ENCODE measurements around the gene AFTPH. TPM values are rescaled to one million over a fixed set of nuclear protein-coding genes. Genes with fewer than 3 reads are reported as not detected.

AFTPH gene
- polyA plus RNA-seq, 3 donors from 2014 or later = 19.3 to 28.3 (median 22.3) TPM

Other genes with a start within 250 kb of the AFTPH start
- under 1 TPM in 2 of 3 donors, not detected in 1; 0.39 to 0.80 TPM for gene LGALSL, start 70.2 kb upstream of the AFTPH start, polyA plus RNA-seq
- 1 to 10 TPM; 4.7 to 8.0 (median 6.1) TPM for gene SERTAD2, start 129.6 kb downstream of the AFTPH start, polyA plus RNA-seq